ENCODE results near the gene DGKB. TPM values are rescaled to one million over a fixed set of nuclear protein-coding genes. Genes with fewer than 3 reads are reported as not detected.

The DGKB gene
- polyA plus RNA-seq, 3 donors from 2014 or later: not detected

GRCh38 chr7:14786314-14786895 lies 116.1 kb downstream of the DGKB start:
- no peaks in the 10 kb centered on the region for H3K4me1 Mint-ChIP-seq
- peaks cover 0 to 2% (median 0%) of the 10 kb centered on the region in 3 donors for H3K27me3 Mint-ChIP-seq (ENCODE audit: low read depth in 3 of 3)
- no peak overlapping the region for H3K4me3 Mint-ChIP-seq
- peaks cover 3 to 13% (median 7%) of the 10 kb centered on the region in 6 donors for H3K9me3 Mint-ChIP-seq
- no peaks in the 10 kb centered on the region for H3K36me3 Mint-ChIP-seq
- H3K27ac Mint-ChIP-seq: no peak overlapping the region
- DNase-seq: no peak

- Mint-ChIP-seq H3K27ac (no peak overlapping the region), H3K4me3 (no peak overlapping the region), H3K9me3 (peaks cover 15 to 47% (median 24%) of the 10 kb centered on the region in 6 donors), H3K27me3 (ENCODE audit: low read depth in 3 of 3) (no peaks in the 10 kb centered on the region), H3K36me3 (no peaks in the 10 kb centered on the region), H3K4me1 (no peaks in the 10 kb centered on the region)
- DNase-seq: no peak
Measured at GRCh38 chr7:14777806-14778205, 124.7 kb downstream of the DGKB start.

- DNase-seq: no peak
- peaks cover 13 to 55% (median 25%) of the 10 kb centered on the region in 6 donors for H3K9me3 Mint-ChIP-seq
- no peak overlapping the region for H3K4me3 Mint-ChIP-seq
- no peak overlapping the region for H3K27ac Mint-ChIP-seq
- no peaks in the 10 kb centered on the region for H3K27me3 Mint-ChIP-seq (ENCODE audit: low read depth in 3 of 3)
- H3K36me3 Mint-ChIP-seq: no peaks in the 10 kb centered on the region
- no peaks in the 10 kb centered on the region for H3K4me1 Mint-ChIP-seq
Measured at GRCh38 chr7:14776266-14776665, 126.3 kb downstream of the DGKB start.

GRCh38 chr7:14773729-14774271 lies 128.8 kb downstream of the DGKB start:
- peaks cover 9 to 49% (median 21%) of the 10 kb centered on the region in 6 donors for H3K9me3 Mint-ChIP-seq
- no peaks in the 10 kb centered on the region for H3K27me3 Mint-ChIP-seq (ENCODE audit: low read depth in 3 of 3)
- no peak overlapping the region for H3K27ac Mint-ChIP-seq
- no peak overlapping the region for H3K4me3 Mint-ChIP-seq
- DNase-seq: no peak
- no peaks in the 10 kb centered on the region for H3K4me1 Mint-ChIP-seq
- H3K36me3 Mint-ChIP-seq: no peaks in the 10 kb centered on the region

GRCh38 chr7:14770614-14771013 lies 131.9 kb downstream of the DGKB start:
- Mint-ChIP-seq H3K27me3 (ENCODE audit: low read depth in 3 of 3) (peaks cover 0 to 3% (median 0%) of the 10 kb centered on the region in 3 donors), H3K4me3 (no peak overlapping the region), H3K9me3 (peaks cover 3 to 42% (median 10%) of the 10 kb centered on the region in 6 donors), H3K4me1 (no peaks in the 10 kb centered on the region), H3K27ac (no peak overlapping the region), H3K36me3 (no peaks in the 10 kb centered on the region)
- DNase-seq: no peak

GRCh38 chr7:14769261-14769660 lies 133.3 kb downstream of the DGKB start:
- Mint-ChIP-seq H3K27me3 (ENCODE audit: low read depth in 3 of 3) (peaks cover 0 to 3% (median 0%) of the 10 kb centered on the region in 3 donors), H3K27ac (no peak overlapping the region), H3K36me3 (no peaks in the 10 kb centered on the region), H3K4me3 (no peak overlapping the region), H3K9me3 (peaks cover 5 to 34% (median 7%) of the 10 kb centered on the region in 6 donors), H3K4me1 (no peaks in the 10 kb centered on the region)
- no peak for DNase-seq

GRCh38 chr7:14767716-14768425 lies 134.7 kb downstream of the DGKB start:
- H3K27me3 Mint-ChIP-seq (ENCODE audit: low read depth in 3 of 3): peaks cover 0 to 3% (median 0%) of the 10 kb centered on the region in 3 donors

GRCh38 chr7:14766747-14767146 lies 135.8 kb downstream of the DGKB start:
- no peak overlapping the region for H3K27ac Mint-ChIP-seq
- H3K36me3 Mint-ChIP-seq: no peaks in the 10 kb centered on the region
- no peak for DNase-seq
- H3K4me3 Mint-ChIP-seq: no peak overlapping the region
- H3K27me3 Mint-ChIP-seq (ENCODE audit: low read depth in 3 of 3): peaks cover 0 to 3% (median 0%) of the 10 kb centered on the region in 3 donors
- no peaks in the 10 kb centered on the region for H3K4me1 Mint-ChIP-seq
- H3K9me3 Mint-ChIP-seq: peaks cover 5 to 26% (median 8%) of the 10 kb centered on the region in 6 donors

More at GRCh38 chr7:14767716-14768425, 134.7 kb downstream of the DGKB start:
- Mint-ChIP-seq H3K36me3 (no peaks in the 10 kb centered on the region), H3K9me3 (peaks cover 5 to 30% (median 11%) of the 10 kb centered on the region in 6 donors), H3K4me3 (no peak overlapping the region), H3K4me1 (no peaks in the 10 kb centered on the region), H3K27ac (no peak overlapping the region)
- DNase-seq: no peak

- Mint-ChIP-seq H3K9me3 (peaks cover 5 to 29% (median 10%) of the 10 kb centered on the region in 6 donors), H3K4me3 (no peak overlapping the region), H3K27me3 (ENCODE audit: low read depth in 3 of 3) (peaks cover 0 to 3% (median 0%) of the 10 kb centered on the region in 3 donors), H3K27ac (no peak overlapping the region), H3K4me1 (no peaks in the 10 kb centered on the region), H3K36me3 (no peaks in the 10 kb centered on the region)
- DNase-seq: no peak
Measured at GRCh38 chr7:14765731-14766130, 136.8 kb downstream of the DGKB start.

GRCh38 chr7:14762561-14762960 lies 140.0 kb downstream of the DGKB start:
- no peaks in the 10 kb centered on the region for H3K4me1 Mint-ChIP-seq
- DNase-seq: no peak
- H3K27me3 Mint-ChIP-seq (ENCODE audit: low read depth in 3 of 3): peaks cover 0 to 4% (median 0%) of the 10 kb centered on the region in 3 donors
- H3K4me3 Mint-ChIP-seq: no peak overlapping the region
- peaks cover 9 to 33% (median 15%) of the 10 kb centered on the region in 6 donors for H3K9me3 Mint-ChIP-seq
- H3K36me3 Mint-ChIP-seq: no peaks in the 10 kb centered on the region
- no peak overlapping the region for H3K27ac Mint-ChIP-seq

- Mint-ChIP-seq H3K4me3 (no peak overlapping the region), H3K9me3 (peaks cover 7 to 31% (median 15%) of the 10 kb centered on the region in 6 donors), H3K27me3 (ENCODE audit: low read depth in 3 of 3) (peaks cover 0 to 4% (median 0%) of the 10 kb centered on the region in 3 donors), H3K4me1 (no peaks in the 10 kb centered on the region), H3K27ac (no peak overlapping the region), H3K36me3 (no peaks in the 10 kb centered on the region)
- DNase-seq: no peak
Measured at GRCh38 chr7:14761510-14762296, 140.8 kb downstream of the DGKB start.

- DNase-seq: no peak
- Mint-ChIP-seq H3K27me3 (ENCODE audit: low read depth in 3 of 3) (peaks cover 0 to 1% (median 0%) of the 10 kb centered on the region in 3 donors), H3K4me1 (no peaks in the 10 kb centered on the region), H3K36me3 (no peaks in the 10 kb centered on the region), H3K27ac (no peak overlapping the region), H3K9me3 (peaks cover 4 to 28% (median 15%) of the 10 kb centered on the region in 6 donors), H3K4me3 (no peak overlapping the region)
Measured at GRCh38 chr7:14760730-14761478, 141.6 kb downstream of the DGKB start.

- no peaks in the 10 kb centered on the region for H3K36me3 Mint-ChIP-seq
- H3K4me3 Mint-ChIP-seq: no peak overlapping the region
- H3K27me3 Mint-ChIP-seq (ENCODE audit: low read depth in 3 of 3): peaks cover 0 to 1% (median 0%) of the 10 kb centered on the region in 3 donors
- H3K9me3 Mint-ChIP-seq: peaks cover 4 to 28% (median 15%) of the 10 kb centered on the region in 6 donors
- no peaks in the 10 kb centered on the region for H3K4me1 Mint-ChIP-seq
- no peak for DNase-seq
- H3K27ac Mint-ChIP-seq: no peak overlapping the region
Measured at GRCh38 chr7:14759785-14760184, 142.8 kb downstream of the DGKB start.
